Measurements from ENCODE around the gene FAM216B.

FAM216B gene

DNA sequence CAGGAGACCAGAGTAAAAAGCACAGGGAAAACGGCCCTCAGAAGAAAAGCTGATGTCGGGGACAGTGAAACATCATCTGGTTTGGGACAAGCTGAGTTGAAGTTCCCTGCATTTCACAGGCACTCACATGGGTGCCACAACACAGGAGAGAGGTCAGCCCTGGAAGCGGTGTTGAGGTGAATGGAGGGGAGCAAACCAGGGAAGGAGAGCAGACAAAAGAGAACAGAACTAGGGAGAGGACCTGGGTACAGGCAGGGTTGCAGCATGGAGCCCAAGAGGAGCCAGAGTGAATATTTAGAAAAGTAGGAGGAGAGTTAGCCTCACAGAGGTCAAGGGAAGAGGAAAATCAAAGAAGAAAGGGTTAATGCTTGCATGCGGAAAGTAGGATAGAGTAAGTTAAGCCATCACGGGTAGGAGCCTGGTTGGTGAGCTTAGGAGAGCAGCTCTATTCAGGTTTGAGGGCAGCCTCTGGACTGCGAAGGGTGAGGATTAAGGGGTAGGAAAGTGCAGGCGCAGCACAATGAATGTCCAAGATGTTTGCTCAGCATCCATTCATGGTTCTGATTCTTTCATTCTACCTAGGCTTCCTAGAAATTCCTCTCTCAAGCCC, 15.5 kb downstream of the FAM216B start:
- no peak overlapping the region for H3K27ac ChIP-seq
- no peak for TF ChIP-seq CTCF (conservative IDR thresholded peaks at IDR 0.05)
- no peak for TF ChIP-seq ZFX (IDR thresholded peaks at IDR 0.05)

DNA sequence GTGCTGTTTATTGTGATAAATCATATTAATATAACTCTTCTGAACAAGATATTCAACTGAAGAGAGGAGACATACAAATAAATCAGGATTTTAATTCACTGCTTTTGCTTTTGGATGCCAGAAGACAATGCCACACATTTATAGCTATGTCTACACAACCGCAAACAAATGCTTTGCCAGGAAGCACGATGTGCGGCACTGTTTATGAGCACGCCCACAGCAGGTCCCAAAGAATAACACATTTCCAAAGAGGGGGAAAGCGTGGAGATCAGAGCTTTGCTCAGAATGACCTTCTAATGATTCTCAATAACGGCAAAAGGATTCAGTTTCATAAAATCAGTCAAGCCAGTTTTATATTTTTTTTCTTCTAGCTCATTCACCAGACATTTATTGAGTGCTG, 16.7 kb downstream of the FAM216B start:
- no peak for TF ChIP-seq CTCF (conservative IDR thresholded peaks at IDR 0.05)
- no peak for TF ChIP-seq ZFX (IDR thresholded peaks at IDR 0.05)
- H3K27ac ChIP-seq, result no peak overlapping the region

DNA sequence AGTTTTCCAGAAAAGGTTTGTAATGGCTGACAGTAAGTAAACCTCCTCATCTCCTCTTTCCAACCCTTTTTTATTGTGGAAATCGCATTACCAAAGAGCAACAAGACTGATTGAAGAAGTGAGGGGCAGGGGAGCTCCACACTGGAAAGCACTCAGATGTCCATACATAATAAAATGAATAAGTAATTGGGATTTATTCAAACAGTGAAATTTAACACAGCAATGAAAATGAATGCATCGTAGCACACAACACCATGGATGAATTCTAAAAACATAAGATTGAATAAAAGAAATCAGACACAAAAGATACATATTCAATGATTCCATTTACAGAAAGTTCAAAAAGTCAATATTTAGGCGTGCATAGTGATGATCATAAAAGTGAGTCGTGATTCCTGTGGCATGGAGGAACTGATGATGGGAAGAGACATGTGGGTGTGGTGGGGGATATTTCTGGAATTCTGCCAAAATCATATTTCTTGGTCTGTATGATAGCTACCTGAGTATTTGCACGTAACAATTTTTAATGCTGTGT, 18.8 kb downstream of the FAM216B start:
- TF ChIP-seq CTCF (conservative IDR thresholded peaks at IDR 0.05) (no peak), ZFX (IDR thresholded peaks at IDR 0.05) (no peak)
- H3K27ac ChIP-seq, result no peak overlapping the region

GRCh38 chr13:42803563-42804204, 22.3 kb downstream of the FAM216B start:
- TF ChIP-seq ZFX (IDR thresholded peaks at IDR 0.05) (no peak), CTCF (conservative IDR thresholded peaks at IDR 0.05) (no peak)
- H3K27ac ChIP-seq, result no peak overlapping the region

- H3K27ac ChIP-seq, result no peak overlapping the region
- TF ChIP-seq CTCF (conservative IDR thresholded peaks at IDR 0.05) (no peak), ZFX (IDR thresholded peaks at IDR 0.05) (no peak)
Observed at GRCh38 chr13:42804244-42804874, 23.0 kb downstream of the FAM216B start.

DNA sequence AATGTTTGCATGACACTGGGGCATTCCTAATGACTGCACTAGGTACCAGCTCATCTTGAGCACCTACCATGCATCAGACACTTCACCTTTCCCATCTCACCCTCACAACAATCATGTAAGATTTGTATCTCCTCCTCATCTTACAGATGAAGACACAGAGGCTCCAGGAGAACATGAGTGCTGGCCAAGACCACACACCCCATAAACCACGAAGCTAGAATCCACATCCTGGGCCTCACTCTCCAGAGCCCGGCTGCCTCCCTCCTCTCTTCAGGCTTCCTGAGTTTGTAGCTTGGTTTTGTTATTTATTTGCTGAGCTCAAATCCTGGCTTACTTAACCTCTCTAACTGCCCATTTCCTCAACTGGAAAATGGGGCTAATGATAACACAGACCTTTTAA, 25.9 kb downstream of the FAM216B start:
- no peak overlapping the region for H3K27ac ChIP-seq

More for the DNA sequence above, 25.9 kb downstream of the FAM216B start:
- no peak for TF ChIP-seq CTCF (conservative IDR thresholded peaks at IDR 0.05)
- no peak for TF ChIP-seq ZFX (IDR thresholded peaks at IDR 0.05)
